Endothelial cell of umbilical vein (primary cell): ENCODE results near the gene ASCL5. TPM values are rescaled to one million over a fixed set of nuclear protein-coding genes. Genes with fewer than 3 reads are reported as not detected.

ENCODE experiments used
- BruUV-seq: library from RNA; stranded (reverse); fragments of 400-500 nt; replicated peaks from 2 replicates; lab custom pipeline; 2021; lab: Mats Ljungman, UMichigan
- CTCF ChIA-PET: fragments of 300-600, 350-600 bp; sonication (Branson Sonifier 250); formaldehyde crosslinking; loops from one replicate; lab custom pipeline; 2021; ENCODE audit warnings: antibody characterized with exemption, inconsistent platforms; lab: Charles Lee
- POLR2A ChIA-PET: fragments of 300-600, 350-600 bp; sonication (Branson Sonifier 250); formaldehyde crosslinking; loops from one replicate; lab custom pipeline; 2021; ENCODE audit warnings: antibody characterized with exemption, inconsistent platforms; lab: Charles Lee
- DNase-seq: peaks from one replicate; pipeline ENCODE4 v3.0.0-alpha.2; 2011; ENCODE audit warnings: low read depth, low spot score
- FAIRE-seq: peaks from 2 replicates; lab custom pipeline; 2011; peaks lifted over from hg19 to GRCh38; lab: Jason Lieb, UNC
- H2AFZ ChIP-seq: 2 replicates; pipeline ENCODE4 v1.6.0; 2012; ENCODE audit warnings: low read depth, low read length, control low read depth, inconsistent platforms
- H3K27ac ChIP-seq: 2 replicates; pipeline ENCODE4 v1.5.1; 2011; ENCODE audit warnings: low read depth, mild to moderate bottlenecking, control low read depth, low read length, moderate library complexity; ENCODE audit not compliant: insufficient read depth
- H3K27me3 ChIP-seq, 2 experiments: 2 replicates each; pipeline versions ENCODE4 v1.6.0 to v1.6.1; 2011; ENCODE audit warnings: low read length in 2 of 2, mixed read lengths in 1 of 2; ENCODE audit not compliant: control insufficient read depth in 2 of 2, insufficient read depth in 2 of 2
- H3K36me3 ChIP-seq, 2 experiments: 2 replicates in 1 of 2; 3 replicates in 1 of 2; pipeline ENCODE4 v1.5.1; 2011; ENCODE audit warnings: low read length in 2 of 2, mild to moderate bottlenecking in 1 of 2, moderate library complexity in 1 of 2; ENCODE audit not compliant: control insufficient read depth in 2 of 2, insufficient read depth in 2 of 2; ENCODE audit errors: extremely low read depth in 1 of 2
- H3K4me1 ChIP-seq: 3 replicates; pipeline ENCODE4 v1.5.1; 2011; ENCODE audit warnings: mild to moderate bottlenecking, low read length; ENCODE audit not compliant: control insufficient read depth, insufficient read depth; ENCODE audit errors: extremely low read depth
- H3K4me2 ChIP-seq: 2 replicates; pipeline ENCODE4 v1.6.1; 2011; ENCODE audit warnings: low read length, control low read depth, mixed read lengths; ENCODE audit not compliant: insufficient read depth
- H3K4me3 ChIP-seq, 3 experiments: fragments of 200-600 bp in 1 of 3; sonication (generic), shearing (Covaris generic) in 1 of 3; replicated peaks in 1 of 3; 2 replicates each; pipeline ENCODE4 v1.5.1; 2011 to 2016; ENCODE audit warnings: control low read depth in 3 of 3, low read length in 3 of 3, mild to moderate bottlenecking in 2 of 3, inconsistent platforms in 1 of 3, low read depth in 1 of 3, moderate library complexity in 1 of 3; ENCODE audit not compliant: insufficient read depth in 1 of 3
- H3K79me2 ChIP-seq: 2 replicates; pipeline ENCODE4 v1.6.0; 2012; ENCODE audit warnings: low read length, inconsistent platforms; ENCODE audit not compliant: control insufficient read depth, insufficient read depth
- H3K9ac ChIP-seq: replicated peaks from 2 replicates; pipeline ENCODE3; 2011; ENCODE audit warnings: low read length, control low read depth; ENCODE audit not compliant: insufficient read depth; ENCODE audit errors: extremely low read depth
- H3K9me1 ChIP-seq: replicated peaks from 3 replicates; pipeline ENCODE4 v1.6.0; 2011; ENCODE audit warnings: mild to moderate bottlenecking, low read length; ENCODE audit not compliant: control insufficient read depth, insufficient read depth; ENCODE audit errors: extremely low read depth
- H3K9me3 ChIP-seq: replicated peaks from 2 replicates; pipeline ENCODE4 v1.5.1; 2012; ENCODE audit warnings: low read length, inconsistent platforms; ENCODE audit not compliant: control insufficient read depth, insufficient read depth
- H4K20me1 ChIP-seq: replicated peaks from 2 replicates; pipeline ENCODE3; 2011; ENCODE audit warnings: mild to moderate bottlenecking, low read length; ENCODE audit not compliant: control insufficient read depth, insufficient read depth; ENCODE audit errors: extremely low read depth
- EZH2 ChIP-seq: IDR thresholded peaks from 2 replicates; pipeline ENCODE4 v1.6.1; 2012; ENCODE audit warnings: borderline replicate concordance, low read depth, mild to moderate bottlenecking, moderate library complexity, low read length, inconsistent platforms; ENCODE audit not compliant: severe bottlenecking
- FOS ChIP-seq: IDR thresholded peaks from 2 replicates; pipeline ENCODE4 v1.6.1; 2011; ENCODE audit warnings: mild to moderate bottlenecking, low read length, moderate library complexity, borderline replicate concordance; ENCODE audit not compliant: insufficient read depth
- GATA2 ChIP-seq: IDR thresholded peaks from 2 replicates; pipeline ENCODE4 v1.7.0; 2011; ENCODE audit warnings: low read depth, mild to moderate bottlenecking, moderate library complexity, mixed read lengths, low read length; ENCODE audit not compliant: insufficient read length, insufficient read depth
- JUN ChIP-seq: IDR thresholded peaks from 2 replicates; pipeline ENCODE4 v1.6.1; 2011; ENCODE audit warnings: borderline replicate concordance, low read depth; ENCODE audit not compliant: insufficient read length, insufficient read depth
- MYC ChIP-seq: IDR thresholded peaks from one replicate; pipeline ENCODE4 v1.6.1; 2011; ENCODE audit warnings: mild to moderate bottlenecking, low read depth, low read length
- POLR2A ChIP-seq: IDR thresholded peaks from 2 replicates; pipeline ENCODE4 v1.6.1; 2012; ENCODE audit warnings: low read depth, mild to moderate bottlenecking, control low read depth, low read length
- POLR2AphosphoS5 ChIP-seq: IDR thresholded peaks from 2 replicates; pipeline ENCODE4 v1.6.1; 2012; ENCODE audit warnings: low read depth, mild to moderate bottlenecking, control low read depth, low read length, moderate library complexity; ENCODE audit not compliant: insufficient read depth
- dilution Hi-C: fragments of 300-500 bp; cut with MboI; formaldehyde crosslinking; loops from one replicate; pipeline ENCODE4 v1.15.0; 2019; ENCODE audit warnings: low sequenced_read_pairs; ENCODE audit not compliant: extremely low pct_ligation_motif_present
- intact Hi-C: fragments of 100-400 bp; cut with micrococcal nuclease; formaldehyde crosslinking; loops from one replicate; pipeline ENCODE4 v1.10.0; 2022
- polyA plus RNA-seq, 4 experiments: library from polyadenylated mRNA; depleted of rRNA in 3 of 4; stranded (reverse) in 3 of 4; unstranded in 1 of 4; fragments of >200 nt; gene quantifications; 2 replicates each; pipeline versions ENCODE4 v1.2.1 to v1.2.3, GENCODE V29; 2011 to 2012; ENCODE audit warnings: missing spikeins in 1 of 4
- total RNA-seq: library from RNA; stranded (reverse); gene quantifications from 2 replicates; pipeline ENCODE4 v1.2.3, GENCODE V29; 2021
- TF ChIP-seq, protein P1 (sequence below), 2 donors: IDR thresholded peaks; 1 replicate in 1 of 2; 2 replicates in 1 of 2; pipeline ENCODE4 v1.5.1; 2011; ENCODE audit warnings: low read length in 2 of 2, mild to moderate bottlenecking in 2 of 2, moderate library complexity in 2 of 2, control low read depth in 1 of 2, inconsistent platforms in 1 of 2, low read depth in 1 of 2; ENCODE audit not compliant: insufficient read depth in 1 of 2; ENCODE audit errors: extremely low read depth in 1 of 2
- TF ChIP-seq, protein P2 (sequence below): IDR thresholded peaks from 2 replicates; pipeline ENCODE4 v1.6.1; 2011; ENCODE audit not compliant: insufficient read depth, insufficient read length

Gene ASCL5
- total and polyA plus RNA-seq, 2 donors (not counting 3 experiments of a cell fraction or from before 2014, with no cell fraction given): not detected

- ChIA-PET CTCF (interaction anchor here (1.0 to 1.5 kb wide), 2 partner anchors 7 to 76 kb away, joined by 4 read pairs; partner anchors contain the start of gene TMEM9), POLR2A (no interaction called here)
- no peaks in the 10 kb centered on the region for H3K79me2 ChIP-seq
- H3K4me3 ChIP-seq: no peak overlapping the region
- peaks cover 6 to 42% of the 10 kb centered on the region in 2 experiments for H3K36me3 ChIP-seq
- dilution Hi-C loops: no loop called here
- DNase-seq: no peak
- H3K27ac ChIP-seq: no peak overlapping the region
- TF ChIP-seq JUN (no peak), EZH2 (no peak), POLR2A (no peak), MYC (no peak), FOS (no peak), GATA2 (no peak), POLR2AphosphoS5 (no peak)
- TF ChIP-seq, protein P1, sequence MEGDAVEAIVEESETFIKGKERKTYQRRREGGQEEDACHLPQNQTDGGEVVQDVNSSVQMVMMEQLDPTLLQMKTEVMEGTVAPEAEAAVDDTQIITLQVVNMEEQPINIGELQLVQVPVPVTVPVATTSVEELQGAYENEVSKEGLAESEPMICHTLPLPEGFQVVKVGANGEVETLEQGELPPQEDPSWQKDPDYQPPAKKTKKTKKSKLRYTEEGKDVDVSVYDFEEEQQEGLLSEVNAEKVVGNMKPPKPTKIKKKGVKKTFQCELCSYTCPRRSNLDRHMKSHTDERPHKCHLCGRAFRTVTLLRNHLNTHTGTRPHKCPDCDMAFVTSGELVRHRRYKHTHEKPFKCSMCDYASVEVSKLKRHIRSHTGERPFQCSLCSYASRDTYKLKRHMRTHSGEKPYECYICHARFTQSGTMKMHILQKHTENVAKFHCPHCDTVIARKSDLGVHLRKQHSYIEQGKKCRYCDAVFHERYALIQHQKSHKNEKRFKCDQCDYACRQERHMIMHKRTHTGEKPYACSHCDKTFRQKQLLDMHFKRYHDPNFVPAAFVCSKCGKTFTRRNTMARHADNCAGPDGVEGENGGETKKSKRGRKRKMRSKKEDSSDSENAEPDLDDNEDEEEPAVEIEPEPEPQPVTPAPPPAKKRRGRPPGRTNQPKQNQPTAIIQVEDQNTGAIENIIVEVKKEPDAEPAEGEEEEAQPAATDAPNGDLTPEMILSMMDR (IDR thresholded peaks at IDR 0.05; ENCODE audit: extremely low read depth in 1 of 2, insufficient read depth in 1 of 2, low read depth in 1 of 2, low read length in 2 of 2): no peak
- TF ChIP-seq, protein P2, sequence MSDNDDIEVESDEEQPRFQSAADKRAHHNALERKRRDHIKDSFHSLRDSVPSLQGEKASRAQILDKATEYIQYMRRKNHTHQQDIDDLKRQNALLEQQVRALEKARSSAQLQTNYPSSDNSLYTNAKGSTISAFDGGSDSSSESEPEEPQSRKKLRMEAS: no peak
- no peak overlapping the region for H3K9ac ChIP-seq
- FAIRE-seq: no peak
- H3K4me1 ChIP-seq: no peaks in the 10 kb centered on the region
- BruUV-seq: no TSS peak
- H3K4me2 ChIP-seq: no peak overlapping the region
- H4K20me1 ChIP-seq: no peaks in the 10 kb centered on the region
- no peaks in the 10 kb centered on the region for H3K9me3 ChIP-seq
- intact Hi-C loops: no loop called here
- H3K27me3 ChIP-seq: no peaks in the 10 kb centered on the region
- no peak overlapping the region for H2AFZ ChIP-seq
- H3K9me1 ChIP-seq: no peaks in the 10 kb centered on the region
Observed at GRCh38 chr1:201146626-201147390, 19.8 kb upstream of the ASCL5 start.
